ENCODE data around the gene ZNF93. TPM values are rescaled to one million over a fixed set of nuclear protein-coding genes. Genes with fewer than 3 reads are reported as not detected.

The ZNF93 gene
- total and polyA plus RNA-seq, 2 of the 13 experiments (the other 11 are each of a cell fraction or from before 2014, with no cell fraction given), result 0.49 to 0.66 TPM

DNA sequence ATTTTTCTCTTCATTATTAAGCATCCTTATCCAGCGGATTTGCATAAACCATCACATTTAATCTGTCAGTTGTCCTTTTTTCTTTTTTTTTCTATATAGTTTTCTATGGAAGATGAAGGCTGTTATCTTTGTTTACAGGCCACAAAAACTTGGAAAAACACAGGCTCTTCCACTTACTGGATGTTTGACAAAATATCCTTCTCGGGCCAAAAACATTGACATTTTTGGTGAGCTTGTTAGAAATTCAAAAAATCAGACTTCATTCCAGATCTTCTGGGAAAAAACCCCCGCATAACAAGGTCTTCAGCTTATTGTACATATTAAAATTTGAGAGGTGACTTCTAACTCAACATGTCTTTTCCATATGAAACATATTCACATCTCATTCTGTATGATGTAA is 13.8 kb downstream of the ZNF93 start:
- no peak overlapping the region for H3K9ac ChIP-seq (ENCODE audit: insufficient read depth, low read depth, low read length)
- no peaks in the 10 kb centered on the region for H3K27me3 ChIP-seq (ENCODE audit: control insufficient read depth in 1 of 2, insufficient read depth in 2 of 2, low read length in 2 of 2)
- H2AFZ ChIP-seq (ENCODE audit: low read length), result no peak overlapping the region
- no peaks in the 10 kb centered on the region for H3K36me3 ChIP-seq (replicated peaks in 1 of 2; ENCODE audit: control insufficient read depth in 1 of 2, insufficient read depth in 2 of 2, low read length in 2 of 2)
- H3K4me2 ChIP-seq (ENCODE audit: low read depth, low read length), result no peak overlapping the region
- in situ Hi-C loops (cut with HindIII; ENCODE audit: extremely low pct_ligation_motif_present, low pct_unique_long_range_greater_than_20kb), result no loop called here
- ChIA-PET CTCF (ENCODE audit: low intra/inter-chr PET ratio, low total read pairs) (no interaction called here), POLR2A (no interaction called here)
- intact Hi-C loops (cut with micrococcal nuclease; ENCODE audit: unreplicated experiment), result no loop called here
- H3K27ac ChIP-seq (ENCODE audit: extremely low read length, insufficient read depth, low read length), result no peak overlapping the region
- peaks cover 6% of the 10 kb centered on the region; the same call in 1 of the 2 replicates for H3K9me3 ChIP-seq (ENCODE audit: low read length)
- H3K4me3 ChIP-seq (replicated peaks in 1 of 3; ENCODE audit: insufficient read depth in 1 of 3, low read depth in 2 of 3, low read length in 3 of 3), result no peak overlapping the region
- no peaks in the 10 kb centered on the region for H3K79me2 ChIP-seq (ENCODE audit: insufficient read depth, low read length)
- BruUV-seq (replicated peaks), result no TSS peak
- ATAC-seq (no peak), FAIRE-seq (no peak), DNase-seq (ENCODE audit: low spot score) (no peak)
- H4K20me1 ChIP-seq (ENCODE audit: insufficient read depth, low read length), result no peaks in the 10 kb centered on the region
- H3K4me1 ChIP-seq (ENCODE audit: insufficient read depth, low read length), result no peaks in the 10 kb centered on the region
- WGBS (ENCODE audit: low lambda C conversion rate), result 18% methylated on average over 3 of the region's 3 CpGs
- TF ChIP-seq SOX6 (IDR thresholded peaks at IDR 0.05) (no peak), SOX6 (CRISPR knock-in tag; IDR thresholded peaks at IDR 0.05) (no peak), ZFP36L2 (CRISPR knock-in tag; IDR thresholded peaks at IDR 0.05) (no peak), ZFY (CRISPR knock-in tag; IDR thresholded peaks at IDR 0.05) (no peak), ZFP37 (CRISPR knock-in tag; IDR thresholded peaks at IDR 0.05; ENCODE audit: borderline replicate concordance) (no peak), NCOA1 (CRISPR knock-in tag; IDR thresholded peaks at IDR 0.05) (no peak), MTA3 (CRISPR knock-in tag; IDR thresholded peaks at IDR 0.05) (no peak), ZNF292 (CRISPR knock-in tag; IDR thresholded peaks at IDR 0.05; ENCODE audit: borderline replicate concordance, low read depth) (no peak)
- TF ChIP-seq, protein P1, sequence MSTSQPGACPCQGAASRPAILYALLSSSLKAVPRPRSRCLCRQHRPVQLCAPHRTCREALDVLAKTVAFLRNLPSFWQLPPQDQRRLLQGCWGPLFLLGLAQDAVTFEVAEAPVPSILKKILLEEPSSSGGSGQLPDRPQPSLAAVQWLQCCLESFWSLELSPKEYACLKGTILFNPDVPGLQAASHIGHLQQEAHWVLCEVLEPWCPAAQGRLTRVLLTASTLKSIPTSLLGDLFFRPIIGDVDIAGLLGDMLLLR (CRISPR knock-in tag; IDR thresholded peaks at IDR 0.05), result no peak
- TF ChIP-seq, protein P2, sequence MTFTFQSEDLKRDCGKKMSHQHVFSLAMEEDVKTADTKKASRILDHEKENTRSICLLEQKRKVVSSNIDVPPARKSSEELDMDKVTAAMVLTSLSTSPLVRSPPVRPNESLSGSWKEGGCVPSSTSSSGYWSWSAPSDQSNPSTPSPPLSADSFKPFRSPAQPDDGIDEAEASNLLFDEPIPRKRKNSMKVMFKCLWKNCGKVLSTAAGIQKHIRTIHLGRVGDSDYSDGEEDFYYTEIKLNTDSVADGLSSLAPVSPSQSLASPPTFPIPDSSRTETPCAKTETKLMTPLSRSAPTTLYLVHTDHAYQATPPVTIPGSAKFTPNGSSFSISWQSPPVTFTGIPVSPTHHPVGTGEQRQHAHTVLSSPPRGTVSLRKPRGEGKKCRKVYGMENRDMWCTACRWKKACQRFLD (CRISPR knock-in tag; IDR thresholded peaks at IDR 0.05; ENCODE audit: borderline replicate concordance), result no peak
- TF ChIP-seq, protein P3, sequence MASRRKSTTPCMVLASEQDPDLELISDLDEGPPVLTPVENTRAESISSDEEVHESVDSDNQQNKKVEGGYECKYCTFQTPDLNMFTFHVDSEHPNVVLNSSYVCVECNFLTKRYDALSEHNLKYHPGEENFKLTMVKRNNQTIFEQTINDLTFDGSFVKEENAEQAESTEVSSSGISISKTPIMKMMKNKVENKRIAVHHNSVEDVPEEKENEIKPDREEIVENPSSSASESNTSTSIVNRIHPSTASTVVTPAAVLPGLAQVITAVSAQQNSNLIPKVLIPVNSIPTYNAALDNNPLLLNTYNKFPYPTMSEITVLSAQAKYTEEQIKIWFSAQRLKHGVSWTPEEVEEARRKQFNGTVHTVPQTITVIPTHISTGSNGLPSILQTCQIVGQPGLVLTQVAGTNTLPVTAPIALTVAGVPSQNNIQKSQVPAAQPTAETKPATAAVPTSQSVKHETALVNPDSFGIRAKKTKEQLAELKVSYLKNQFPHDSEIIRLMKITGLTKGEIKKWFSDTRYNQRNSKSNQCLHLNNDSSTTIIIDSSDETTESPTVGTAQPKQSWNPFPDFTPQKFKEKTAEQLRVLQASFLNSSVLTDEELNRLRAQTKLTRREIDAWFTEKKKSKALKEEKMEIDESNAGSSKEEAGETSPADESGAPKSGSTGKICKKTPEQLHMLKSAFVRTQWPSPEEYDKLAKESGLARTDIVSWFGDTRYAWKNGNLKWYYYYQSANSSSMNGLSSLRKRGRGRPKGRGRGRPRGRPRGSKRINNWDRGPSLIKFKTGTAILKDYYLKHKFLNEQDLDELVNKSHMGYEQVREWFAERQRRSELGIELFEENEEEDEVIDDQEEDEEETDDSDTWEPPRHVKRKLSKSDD (CRISPR knock-in tag; IDR thresholded peaks at IDR 0.05; ENCODE audit: low read depth), result no peak
- TF ChIP-seq, protein P4, sequence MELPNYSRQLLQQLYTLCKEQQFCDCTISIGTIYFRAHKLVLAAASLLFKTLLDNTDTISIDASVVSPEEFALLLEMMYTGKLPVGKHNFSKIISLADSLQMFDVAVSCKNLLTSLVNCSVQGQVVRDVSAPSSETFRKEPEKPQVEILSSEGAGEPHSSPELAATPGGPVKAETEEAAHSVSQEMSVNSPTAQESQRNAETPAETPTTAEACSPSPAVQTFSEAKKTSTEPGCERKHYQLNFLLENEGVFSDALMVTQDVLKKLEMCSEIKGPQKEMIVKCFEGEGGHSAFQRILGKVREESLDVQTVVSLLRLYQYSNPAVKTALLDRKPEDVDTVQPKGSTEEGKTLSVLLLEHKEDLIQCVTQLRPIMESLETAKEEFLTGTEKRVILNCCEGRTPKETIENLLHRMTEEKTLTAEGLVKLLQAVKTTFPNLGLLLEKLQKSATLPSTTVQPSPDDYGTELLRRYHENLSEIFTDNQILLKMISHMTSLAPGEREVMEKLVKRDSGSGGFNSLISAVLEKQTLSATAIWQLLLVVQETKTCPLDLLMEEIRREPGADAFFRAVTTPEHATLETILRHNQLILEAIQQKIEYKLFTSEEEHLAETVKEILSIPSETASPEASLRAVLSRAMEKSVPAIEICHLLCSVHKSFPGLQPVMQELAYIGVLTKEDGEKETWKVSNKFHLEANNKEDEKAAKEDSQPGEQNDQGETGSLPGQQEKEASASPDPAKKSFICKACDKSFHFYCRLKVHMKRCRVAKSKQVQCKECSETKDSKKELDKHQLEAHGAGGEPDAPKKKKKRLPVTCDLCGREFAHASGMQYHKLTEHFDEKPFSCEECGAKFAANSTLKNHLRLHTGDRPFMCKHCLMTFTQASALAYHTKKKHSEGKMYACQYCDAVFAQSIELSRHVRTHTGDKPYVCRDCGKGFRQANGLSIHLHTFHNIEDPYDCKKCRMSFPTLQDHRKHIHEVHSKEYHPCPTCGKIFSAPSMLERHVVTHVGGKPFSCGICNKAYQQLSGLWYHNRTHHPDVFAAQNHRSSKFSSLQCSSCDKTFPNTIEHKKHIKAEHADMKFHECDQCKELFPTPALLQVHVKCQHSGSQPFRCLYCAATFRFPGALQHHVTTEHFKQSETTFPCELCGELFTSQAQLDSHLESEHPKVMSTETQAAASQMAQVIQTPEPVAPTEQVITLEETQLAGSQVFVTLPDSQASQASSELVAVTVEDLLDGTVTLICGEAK (IDR thresholded peaks at IDR 0.05), result no peak
- TF ChIP-seq, protein P4 (CRISPR knock-in tag; IDR thresholded peaks at IDR 0.05), result no peak

Measured in HepG2 (cell line).